ENCODE measurements around the gene APBA1. TPM values are rescaled to one million over a fixed set of nuclear protein-coding genes. Genes with fewer than 3 reads are reported as not detected.

APBA1 gene
- total RNA-seq, 4 donors from 2014 or later: 3.6 to 11.7 (median 8.0) TPM

DNA sequence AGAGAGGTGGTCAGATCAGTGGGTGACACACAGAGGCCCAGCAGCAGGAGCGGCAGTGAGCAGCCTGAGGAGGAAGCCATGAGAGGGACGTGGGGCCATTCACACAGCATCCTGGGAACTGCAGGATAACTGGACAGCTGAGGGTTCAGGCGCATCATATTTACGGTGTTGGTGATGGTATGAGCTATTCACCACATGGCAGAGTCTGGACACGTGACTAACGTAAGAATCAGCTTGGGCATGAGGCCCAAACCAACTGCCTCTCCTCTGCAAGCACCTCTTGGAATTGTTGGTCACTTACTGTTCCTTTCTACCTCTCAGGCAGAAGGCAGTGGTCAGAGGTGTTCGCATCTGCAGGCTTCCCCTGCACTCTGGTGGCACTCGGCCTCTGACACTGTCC, 206.0 kb downstream of the APBA1 start:
- Histone ChIP-seq H3K27ac (no peak overlapping the region), H3K9me3 (no peaks in the 10 kb centered on the region), H3K36me3 (no peaks in the 10 kb centered on the region), H3K27me3 (no peaks in the 10 kb centered on the region), H3K4me1 (no peaks in the 10 kb centered on the region), H3K4me3 (no peak overlapping the region)
- intact Hi-C loops (cut with DNase I; ENCODE audit: low total_unique reads): no loop called here
- no peak for TF ChIP-seq POLR2A (IDR thresholded peaks at IDR 0.05)
- TF ChIP-seq, protein P1, sequence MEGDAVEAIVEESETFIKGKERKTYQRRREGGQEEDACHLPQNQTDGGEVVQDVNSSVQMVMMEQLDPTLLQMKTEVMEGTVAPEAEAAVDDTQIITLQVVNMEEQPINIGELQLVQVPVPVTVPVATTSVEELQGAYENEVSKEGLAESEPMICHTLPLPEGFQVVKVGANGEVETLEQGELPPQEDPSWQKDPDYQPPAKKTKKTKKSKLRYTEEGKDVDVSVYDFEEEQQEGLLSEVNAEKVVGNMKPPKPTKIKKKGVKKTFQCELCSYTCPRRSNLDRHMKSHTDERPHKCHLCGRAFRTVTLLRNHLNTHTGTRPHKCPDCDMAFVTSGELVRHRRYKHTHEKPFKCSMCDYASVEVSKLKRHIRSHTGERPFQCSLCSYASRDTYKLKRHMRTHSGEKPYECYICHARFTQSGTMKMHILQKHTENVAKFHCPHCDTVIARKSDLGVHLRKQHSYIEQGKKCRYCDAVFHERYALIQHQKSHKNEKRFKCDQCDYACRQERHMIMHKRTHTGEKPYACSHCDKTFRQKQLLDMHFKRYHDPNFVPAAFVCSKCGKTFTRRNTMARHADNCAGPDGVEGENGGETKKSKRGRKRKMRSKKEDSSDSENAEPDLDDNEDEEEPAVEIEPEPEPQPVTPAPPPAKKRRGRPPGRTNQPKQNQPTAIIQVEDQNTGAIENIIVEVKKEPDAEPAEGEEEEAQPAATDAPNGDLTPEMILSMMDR (IDR thresholded peaks at IDR 0.05): no peak
- no peak for DNase-seq

DNA sequence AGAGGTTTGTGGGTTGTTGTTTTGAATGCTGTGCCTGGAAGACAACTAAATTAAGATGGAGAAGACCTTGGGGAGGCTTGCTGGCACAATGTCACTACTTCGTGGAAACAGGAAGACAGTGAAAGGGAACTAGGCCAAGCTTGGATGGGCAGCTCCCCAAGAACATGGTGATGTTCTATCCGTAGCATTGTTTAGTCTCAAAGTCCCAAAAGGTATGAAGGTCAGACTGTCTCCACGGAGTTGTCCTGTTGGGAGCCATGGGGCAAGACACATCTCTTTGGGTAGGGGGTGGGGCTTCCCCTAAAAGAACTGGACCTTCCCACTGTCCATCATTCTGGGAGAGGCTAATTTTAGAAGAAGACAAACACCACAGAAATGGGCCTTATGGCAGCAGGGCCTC, 206.7 kb downstream of the APBA1 start:
- H3K27ac ChIP-seq: no peak overlapping the region
- no peaks in the 10 kb centered on the region for H3K36me3 ChIP-seq
- TF ChIP-seq POLR2A (IDR thresholded peaks at IDR 0.05): no peak
- TF ChIP-seq, protein P1 (IDR thresholded peaks at IDR 0.05): no peak
- no peaks in the 10 kb centered on the region for H3K4me1 ChIP-seq
- intact Hi-C loops (cut with DNase I; ENCODE audit: low total_unique reads): no loop called here
- H3K9me3 ChIP-seq: no peaks in the 10 kb centered on the region
- H3K4me3 ChIP-seq: no peak overlapping the region
- peak; percentile 32 to 33 for DNase-seq
- no peaks in the 10 kb centered on the region for H3K27me3 ChIP-seq

DNA sequence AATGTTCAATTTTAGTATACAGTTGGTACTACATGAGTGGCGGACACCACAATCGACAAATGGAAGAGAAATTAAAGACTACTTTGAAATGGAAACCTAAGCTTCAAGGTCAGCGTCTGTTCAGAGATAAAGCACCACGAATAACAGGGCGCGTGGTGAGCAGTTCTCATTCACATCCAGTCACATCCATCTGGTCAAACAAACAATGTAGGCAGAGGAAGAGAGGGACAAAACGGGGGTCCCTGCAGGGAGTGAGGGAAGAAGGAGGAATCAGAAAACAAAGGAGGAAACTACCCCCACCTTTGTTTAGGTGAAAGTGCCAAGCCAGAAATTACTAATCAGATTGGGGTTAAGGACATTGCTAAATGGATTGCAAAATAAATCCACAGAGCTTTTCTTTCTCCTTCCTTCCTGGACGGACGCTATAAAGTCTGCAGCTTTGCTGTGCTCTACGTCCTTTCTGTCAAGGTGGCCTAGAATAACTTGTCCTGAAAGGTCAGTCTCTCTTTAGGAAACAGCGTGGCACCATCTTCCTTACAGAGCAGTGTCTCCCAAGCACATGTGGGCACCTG, 208.6 kb downstream of the APBA1 start:
- no peak for TF ChIP-seq POLR2A (IDR thresholded peaks at IDR 0.05)
- TF ChIP-seq, protein P1 (IDR thresholded peaks at IDR 0.05): no peak
- no peak for DNase-seq
- no peak overlapping the region for H3K27ac ChIP-seq
- H3K9me3 ChIP-seq: no peaks in the 10 kb centered on the region
- H3K4me1 ChIP-seq: no peaks in the 10 kb centered on the region
- H3K36me3 ChIP-seq: no peaks in the 10 kb centered on the region
- no peaks in the 10 kb centered on the region for H3K27me3 ChIP-seq
- intact Hi-C loops (cut with DNase I; ENCODE audit: low total_unique reads): no loop called here
- no peak overlapping the region for H3K4me3 ChIP-seq

DNA sequence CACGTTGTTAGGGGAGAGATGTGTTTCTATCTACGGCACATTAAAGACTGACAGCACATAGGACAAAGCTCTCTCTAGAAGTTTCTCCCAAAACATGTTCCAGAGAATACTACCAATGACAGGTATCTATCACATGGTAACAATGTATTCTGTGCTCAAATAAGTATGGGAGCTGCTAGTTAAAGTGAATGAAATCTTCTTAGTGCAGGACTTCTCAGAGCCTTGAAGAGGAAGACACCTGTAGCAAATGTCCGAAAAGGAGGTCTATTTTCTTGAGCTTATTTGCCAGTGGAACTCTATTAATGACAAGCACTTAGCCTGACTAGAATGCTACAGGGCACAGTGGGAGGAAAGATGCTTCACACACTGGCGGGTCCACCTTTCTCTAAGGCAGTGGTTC, 209.8 kb downstream of the APBA1 start:
- no peak for DNase-seq
- TF ChIP-seq POLR2A (IDR thresholded peaks at IDR 0.05): no peak
- TF ChIP-seq, protein P1 (IDR thresholded peaks at IDR 0.05): no peak
- no peaks in the 10 kb centered on the region for H3K9me3 ChIP-seq
- H3K27me3 ChIP-seq: no peaks in the 10 kb centered on the region
- no peaks in the 10 kb centered on the region for H3K36me3 ChIP-seq
- intact Hi-C loops (cut with DNase I; ENCODE audit: low total_unique reads): no loop called here
- H3K4me1 ChIP-seq: no peaks in the 10 kb centered on the region
- H3K27ac ChIP-seq: no peak overlapping the region
- H3K4me3 ChIP-seq: no peak overlapping the region

DNA sequence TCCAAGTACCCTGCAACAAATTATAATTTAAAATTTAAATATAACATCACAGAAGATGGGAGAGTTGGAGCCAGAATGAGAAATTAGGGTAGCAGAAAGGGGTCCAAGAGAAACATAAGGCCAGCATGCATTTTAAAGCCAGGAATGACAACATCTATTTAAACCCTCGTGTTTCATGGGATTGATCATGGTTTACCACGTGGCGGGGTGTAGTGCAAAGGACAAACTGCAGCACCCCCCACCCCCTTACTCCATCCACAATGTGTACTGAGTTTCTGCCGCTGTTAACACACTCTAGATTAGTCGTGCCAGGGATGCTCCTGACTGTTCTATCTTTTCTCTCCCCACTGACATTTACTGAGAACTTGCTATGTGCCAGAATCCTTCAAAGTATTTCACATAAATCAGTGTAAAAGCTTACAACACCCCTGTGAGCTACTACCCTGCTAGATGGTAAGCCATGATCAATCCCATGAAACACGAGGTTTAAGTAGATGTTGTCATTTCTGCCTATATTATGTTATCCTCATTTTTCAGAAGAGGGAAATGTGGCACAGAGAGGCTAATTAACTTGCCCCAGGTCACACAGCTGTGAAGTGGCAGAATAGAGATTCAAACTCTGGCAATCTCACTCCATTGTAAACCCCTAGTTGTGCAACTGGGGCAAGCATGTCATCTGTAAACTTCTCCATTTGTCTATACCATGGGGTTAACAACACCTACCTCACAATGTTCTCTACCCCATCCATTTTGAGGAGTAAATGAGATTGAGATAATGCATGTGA, 210.9 kb downstream of the APBA1 start:
- Histone ChIP-seq H3K9me3 (no peaks in the 10 kb centered on the region), H3K4me1 (no peaks in the 10 kb centered on the region), H3K4me3 (no peak overlapping the region), H3K27ac (no peak overlapping the region), H3K36me3 (no peaks in the 10 kb centered on the region), H3K27me3 (no peaks in the 10 kb centered on the region)
- TF ChIP-seq, protein P1 (IDR thresholded peaks at IDR 0.05): no peak
- no peak for TF ChIP-seq POLR2A (IDR thresholded peaks at IDR 0.05)
- intact Hi-C loops (cut with DNase I; ENCODE audit: low total_unique reads): no loop called here
- DNase-seq: no peak
